HG02763 (cell line): ENCODE measurements around the gene RPS6KA4.
"Not testable (repeated sequence)": the region's sequence is repeated elsewhere in the genome, so short reads cannot be mapped to it uniquely, and the experiment has no call there.

Experiments used
- ATAC-seq: cut with Tn5 transposase; IDR thresholded peaks from one replicate; pipeline ENCODE4 v1.9.1; 2021; ENCODE audit warnings: mild to moderate bottlenecking, moderate library complexity; ENCODE audit not compliant: unreplicated experiment

The RPS6KA4 gene

GRCh38 chr11:64413417-64413816 is 54.5 kb downstream of the RPS6KA4 start:
- ATAC-seq: no peak

- ATAC-seq: no peak
Observed at GRCh38 chr11:64415286-64415685, 56.3 kb downstream of the RPS6KA4 start.

- ATAC-seq: no peak
Observed at GRCh38 chr11:64415996-64416728, 57.2 kb downstream of the RPS6KA4 start.

- ATAC-seq: not testable (repeated sequence)
Observed at GRCh38 chr11:64418233-64418632, 59.3 kb downstream of the RPS6KA4 start.

GRCh38 chr11:64419257-64419790 is 60.4 kb downstream of the RPS6KA4 start:
- ATAC-seq: no peak

- ATAC-seq: no peak
Observed at GRCh38 chr11:64419818-64420485, 61.0 kb downstream of the RPS6KA4 start.
